ENCODE data around the gene MBOAT2. TPM values are rescaled to one million over a fixed set of nuclear protein-coding genes. Genes with fewer than 3 reads are reported as not detected.
A peak's percentile ranks its signal among the peaks of the same experiment; 100 is the strongest.
"Not testable (repeated sequence)": the region's sequence is repeated elsewhere in the genome, so short reads cannot be mapped to it uniquely, and the experiment has no call there.

Gene MBOAT2
- 25.0 TPM for total RNA-seq

- peak; percentile 53 to 92 (median 91) for DNase-seq (ENCODE audit: low read depth in 2 of 3, low spot score in 2 of 3)
Observed at GRCh38 chr2:9003616-9004337, at the start of gene MBOAT2. MBOAT2 (minus strand) TSS chr2:9003684; CDS start chr2:9003614, 70 bp downstream.

GRCh38 chr2:9052821-9053533 lies 49.5 kb upstream of the MBOAT2 start:
- DNase-seq (ENCODE audit: low read depth in 2 of 3, low spot score in 2 of 3), result no peak

GRCh38 chr2:9051451-9051850 lies 48.0 kb upstream of the MBOAT2 start:
- not testable (repeated sequence) for DNase-seq (ENCODE audit: low read depth in 2 of 3, low spot score in 2 of 3)

GRCh38 chr2:9050122-9050809 lies 46.8 kb upstream of the MBOAT2 start:
- no peak for DNase-seq (ENCODE audit: low read depth in 2 of 3, low spot score in 2 of 3)

- no peak for DNase-seq (ENCODE audit: low read depth in 2 of 3, low spot score in 2 of 3)
Observed at GRCh38 chr2:9045595-9045994, 42.1 kb upstream of the MBOAT2 start.

GRCh38 chr2:9043491-9043890 lies 40.0 kb upstream of the MBOAT2 start:
- not testable (repeated sequence) for DNase-seq (ENCODE audit: low read depth in 2 of 3, low spot score in 2 of 3)

GRCh38 chr2:9037166-9037565 lies 33.7 kb upstream of the MBOAT2 start:
- no peak for DNase-seq (ENCODE audit: low read depth in 2 of 3, low spot score in 2 of 3)

GRCh38 chr2:9033385-9034168 lies 30.1 kb upstream of the MBOAT2 start:
- peak in 1 of 3 donors; percentile 10 for DNase-seq (ENCODE audit: low read depth in 2 of 3, low spot score in 2 of 3)

- DNase-seq (ENCODE audit: low read depth in 2 of 3, low spot score in 2 of 3), result no peak
Observed at GRCh38 chr2:9032536-9033255, 29.2 kb upstream of the MBOAT2 start.

- DNase-seq (ENCODE audit: low read depth in 2 of 3, low spot score in 2 of 3), result no peak
Observed at GRCh38 chr2:9032121-9032520, 28.6 kb upstream of the MBOAT2 start.

- DNase-seq (ENCODE audit: low read depth in 2 of 3, low spot score in 2 of 3), result no peak
Observed at GRCh38 chr2:9031246-9031645, 27.8 kb upstream of the MBOAT2 start.

- DNase-seq (ENCODE audit: low read depth in 2 of 3, low spot score in 2 of 3), result no peak
Observed at GRCh38 chr2:9030841-9031240, 27.4 kb upstream of the MBOAT2 start.

- DNase-seq (ENCODE audit: low read depth in 2 of 3, low spot score in 2 of 3), result no peak
Observed at GRCh38 chr2:9030190-9030589, 26.7 kb upstream of the MBOAT2 start.

GRCh38 chr2:9029721-9030120 lies 26.2 kb upstream of the MBOAT2 start:
- DNase-seq (ENCODE audit: low read depth in 2 of 3, low spot score in 2 of 3), result no peak

- DNase-seq (ENCODE audit: low read depth in 2 of 3, low spot score in 2 of 3), result no peak
Observed at GRCh38 chr2:9027884-9028283, 24.4 kb upstream of the MBOAT2 start.

GRCh38 chr2:9025746-9026145 lies 22.3 kb upstream of the MBOAT2 start:
- DNase-seq (ENCODE audit: low read depth in 2 of 3, low spot score in 2 of 3), result no peak

GRCh38 chr2:9024575-9024974 lies 21.1 kb upstream of the MBOAT2 start:
- DNase-seq (ENCODE audit: low read depth in 2 of 3, low spot score in 2 of 3), result no peak

- no peak for DNase-seq (ENCODE audit: low read depth in 2 of 3, low spot score in 2 of 3)
Observed at GRCh38 chr2:9021563-9022211, 18.2 kb upstream of the MBOAT2 start.

GRCh38 chr2:9020267-9020666 lies 16.8 kb upstream of the MBOAT2 start:
- DNase-seq (ENCODE audit: low read depth in 2 of 3, low spot score in 2 of 3), result no peak

- no peak for DNase-seq (ENCODE audit: low read depth in 2 of 3, low spot score in 2 of 3)
Observed at GRCh38 chr2:9018534-9018933, 15.1 kb upstream of the MBOAT2 start.
